Uterus (tissue), 4 donors: Measurements from ENCODE around the gene TPRG1. TPM values are rescaled to one million over a fixed set of nuclear protein-coding genes. Genes with fewer than 3 reads are reported as not detected.

ENCODE experiments used
- DNase-seq, 2 donors: peaks; one replicate each; pipeline ENCODE4 v3.0.0-alpha.2; 2019 to 2020
- H3K27ac ChIP-seq, 2 donors: fragments of 200-600 bp; sonication (generic); 1 replicate in 1 of 2; 2 replicates in 1 of 2; pipeline ENCODE4 v1.5.1; 2016 to 2018
- H3K27me3 ChIP-seq, 2 donors: fragments of 200-600 bp; sonication (generic); one replicate each; pipeline ENCODE4 v1.5.1; 2018 to 2019; ENCODE audit warnings: control low read depth in 1 of 2
- H3K36me3 ChIP-seq, 2 donors: fragments of 200-600 bp; sonication (generic); one replicate each; pipeline ENCODE4 v1.5.1; 2019; ENCODE audit warnings: control low read depth in 1 of 2
- H3K4me1 ChIP-seq, 2 donors: fragments of 200-600 bp; sonication (generic); one replicate each; pipeline ENCODE4 v1.5.1; 2018 to 2019; ENCODE audit warnings: control low read depth in 1 of 2
- H3K4me3 ChIP-seq, 2 donors: fragments of 200-600 bp; sonication (generic); 1 replicate in 1 of 2; 2 replicates in 1 of 2; pipeline ENCODE4 v1.5.1; 2018 to 2019; ENCODE audit warnings: mild to moderate bottlenecking in 1 of 2
- H3K9me3 ChIP-seq, 2 donors: fragments of 200-600 bp; sonication (generic); one replicate each; pipeline ENCODE4 v1.5.1; 2019; ENCODE audit warnings: control low read depth in 1 of 2
- POLR2A ChIP-seq, 2 donors: fragments of 450-650 bp; IDR thresholded peaks; one replicate each; pipeline ENCODE4 v1.6.1; 2016; ENCODE audit warnings: antibody characterized with exemption in 2 of 2, mild to moderate bottlenecking in 1 of 2, moderate library complexity in 1 of 2
- intact Hi-C: fragments of 100-400 bp; cut with DNase I; formaldehyde crosslinking; loops from one replicate; pipeline ENCODE4 v1.15.1; 2023; ENCODE audit warnings: low total_unique reads
- total RNA-seq, 4 donors: library from RNA; depleted of rRNA in 3 of 4; stranded (reverse); fragments of >200 nt in 3 of 4; gene quantifications; one replicate each; pipeline versions ENCODE4 v1.1.0 to v1.2.4, GENCODE V29; 2014 to 2023
- TF ChIP-seq, protein P1 (sequence below), 4 experiments: fragments of 200-600 bp in 2 of 4; fragments of 450-650 bp in 2 of 4; sonication (generic) in 2 of 4; IDR thresholded peaks; one replicate each; pipeline ENCODE4 v1.5.1; 2016 to 2019; ENCODE audit warnings: antibody characterized with exemption in 4 of 4, mild to moderate bottlenecking in 2 of 4, moderate library complexity in 1 of 4
- donor health status: DM: yes; HTN: yes; CAD: no.

The TPRG1 gene
- total RNA-seq, 4 donors from 2014 or later: 7.7 to 29.4 (median 8.3) TPM

GRCh38 chr3:189236352-189236751, 64.6 kb downstream of the TPRG1 start:
- Histone ChIP-seq H3K27ac (no peak overlapping the region), H3K27me3 (no peaks in the 10 kb centered on the region), H3K4me1 (no peaks in the 10 kb centered on the region), H3K4me3 (no peak overlapping the region), H3K36me3 (no peaks in the 10 kb centered on the region), H3K9me3 (no peaks in the 10 kb centered on the region)
- no peak for DNase-seq
- TF ChIP-seq POLR2A (IDR thresholded peaks at IDR 0.05): no peak
- TF ChIP-seq, protein P1, sequence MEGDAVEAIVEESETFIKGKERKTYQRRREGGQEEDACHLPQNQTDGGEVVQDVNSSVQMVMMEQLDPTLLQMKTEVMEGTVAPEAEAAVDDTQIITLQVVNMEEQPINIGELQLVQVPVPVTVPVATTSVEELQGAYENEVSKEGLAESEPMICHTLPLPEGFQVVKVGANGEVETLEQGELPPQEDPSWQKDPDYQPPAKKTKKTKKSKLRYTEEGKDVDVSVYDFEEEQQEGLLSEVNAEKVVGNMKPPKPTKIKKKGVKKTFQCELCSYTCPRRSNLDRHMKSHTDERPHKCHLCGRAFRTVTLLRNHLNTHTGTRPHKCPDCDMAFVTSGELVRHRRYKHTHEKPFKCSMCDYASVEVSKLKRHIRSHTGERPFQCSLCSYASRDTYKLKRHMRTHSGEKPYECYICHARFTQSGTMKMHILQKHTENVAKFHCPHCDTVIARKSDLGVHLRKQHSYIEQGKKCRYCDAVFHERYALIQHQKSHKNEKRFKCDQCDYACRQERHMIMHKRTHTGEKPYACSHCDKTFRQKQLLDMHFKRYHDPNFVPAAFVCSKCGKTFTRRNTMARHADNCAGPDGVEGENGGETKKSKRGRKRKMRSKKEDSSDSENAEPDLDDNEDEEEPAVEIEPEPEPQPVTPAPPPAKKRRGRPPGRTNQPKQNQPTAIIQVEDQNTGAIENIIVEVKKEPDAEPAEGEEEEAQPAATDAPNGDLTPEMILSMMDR (IDR thresholded peaks at IDR 0.05): no peak
- intact Hi-C loops: no loop called here

DNA sequence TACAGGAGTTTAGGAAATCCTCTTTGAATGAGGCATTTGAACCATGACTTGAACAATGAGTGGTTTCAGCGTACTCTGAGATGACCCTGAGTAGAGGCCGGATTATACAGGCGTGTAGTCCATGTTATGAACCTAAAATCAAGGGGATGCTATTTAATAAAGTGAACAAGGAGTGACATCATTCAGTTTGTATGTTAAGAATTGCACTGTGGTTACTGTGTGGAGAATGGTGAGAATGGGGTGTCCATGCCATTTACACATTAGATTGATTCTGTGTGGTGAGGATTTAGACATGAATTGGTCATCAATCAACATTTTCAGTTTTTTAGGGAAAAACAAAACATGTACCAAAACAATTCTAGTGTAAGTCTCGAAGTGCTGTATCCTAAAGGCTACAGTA, 65.8 kb downstream of the TPRG1 start:
- H3K36me3 ChIP-seq: no peaks in the 10 kb centered on the region
- no peak overlapping the region for H3K4me3 ChIP-seq
- no peaks in the 10 kb centered on the region for H3K27me3 ChIP-seq
- no peak overlapping the region for H3K27ac ChIP-seq
- TF ChIP-seq POLR2A (IDR thresholded peaks at IDR 0.05): no peak
- TF ChIP-seq, protein P1 (IDR thresholded peaks at IDR 0.05): no peak
- intact Hi-C loops: no loop called here
- no peaks in the 10 kb centered on the region for H3K9me3 ChIP-seq
- no peak for DNase-seq
- no peaks in the 10 kb centered on the region for H3K4me1 ChIP-seq

GRCh38 chr3:189238071-189238470, 66.3 kb downstream of the TPRG1 start:
- H3K9me3 ChIP-seq: peaks cover 0 to under 1% of the 10 kb centered on the region in 2 donors
- H3K4me1 ChIP-seq: no peaks in the 10 kb centered on the region
- no peak overlapping the region for H3K27ac ChIP-seq
- intact Hi-C loops: no loop called here
- no peak for DNase-seq
- H3K4me3 ChIP-seq: no peak overlapping the region
- no peaks in the 10 kb centered on the region for H3K27me3 ChIP-seq
- no peak for TF ChIP-seq POLR2A (IDR thresholded peaks at IDR 0.05)
- TF ChIP-seq, protein P1 (IDR thresholded peaks at IDR 0.05): no peak
- no peaks in the 10 kb centered on the region for H3K36me3 ChIP-seq

DNA sequence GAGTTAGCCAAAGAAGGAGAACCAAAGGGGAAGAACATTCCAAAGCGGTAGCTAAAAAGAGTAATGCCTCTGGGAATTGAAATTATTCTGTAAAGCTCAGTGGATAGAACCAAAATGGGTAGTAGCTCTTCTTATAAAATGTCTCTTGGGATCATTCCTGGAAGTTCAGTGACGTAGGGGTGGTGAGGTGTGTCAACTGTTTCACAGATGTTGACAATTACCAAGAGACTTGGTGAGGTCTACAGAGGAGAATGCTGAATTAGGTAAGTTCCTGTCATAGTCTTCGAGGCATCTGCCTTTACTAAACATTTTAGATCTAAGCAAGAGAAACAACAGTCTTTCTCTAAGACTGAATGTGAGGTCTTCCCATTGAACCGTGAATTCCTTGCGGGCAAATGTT, 67.8 kb downstream of the TPRG1 start:
- H3K27ac ChIP-seq: no peak overlapping the region
- no peaks in the 10 kb centered on the region for H3K27me3 ChIP-seq
- no peaks in the 10 kb centered on the region for H3K36me3 ChIP-seq
- TF ChIP-seq, protein P1 (IDR thresholded peaks at IDR 0.05): no peak
- TF ChIP-seq POLR2A (IDR thresholded peaks at IDR 0.05): no peak
- H3K4me3 ChIP-seq: no peak overlapping the region
- no peak for DNase-seq
- peaks cover 0 to 4% of the 10 kb centered on the region in 2 donors for H3K9me3 ChIP-seq
- intact Hi-C loops: no loop called here
- no peaks in the 10 kb centered on the region for H3K4me1 ChIP-seq

DNA sequence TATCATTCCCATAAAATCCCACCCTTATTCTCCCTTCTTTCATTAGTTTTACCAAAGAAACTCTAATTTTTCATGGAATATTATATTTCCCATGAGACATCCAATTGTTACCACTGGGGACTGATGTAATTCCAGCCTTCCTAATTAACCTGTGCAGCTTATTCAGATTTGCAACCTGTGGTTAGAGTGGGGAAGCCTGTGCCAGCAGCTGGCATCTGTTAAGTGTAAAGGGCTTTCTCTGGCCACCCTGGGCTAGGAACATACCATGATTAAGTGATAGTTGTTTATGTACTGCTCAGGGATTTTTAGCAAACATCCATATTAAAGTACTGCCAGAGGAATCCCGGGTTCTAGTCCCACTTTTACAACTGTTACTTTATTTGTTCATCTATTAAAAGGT, 78.2 kb downstream of the TPRG1 start:
- TF ChIP-seq POLR2A (IDR thresholded peaks at IDR 0.05): no peak
- TF ChIP-seq, protein P1 (IDR thresholded peaks at IDR 0.05): no peak
- no peaks in the 10 kb centered on the region for H3K36me3 ChIP-seq
- no peak overlapping the region for H3K4me3 ChIP-seq
- intact Hi-C loops: no loop called here
- no peak for DNase-seq
- H3K27ac ChIP-seq: no peak overlapping the region
- H3K9me3 ChIP-seq: no peaks in the 10 kb centered on the region
- no peaks in the 10 kb centered on the region for H3K4me1 ChIP-seq
- H3K27me3 ChIP-seq: no peaks in the 10 kb centered on the region
